ENCODE data around the gene TRIM46.
A peak's percentile ranks its signal among the peaks of the same experiment; 100 is the strongest.
"Not testable (repeated sequence)": the region's sequence is repeated elsewhere in the genome, so short reads cannot be mapped to it uniquely, and the experiment has no call there.

The TRIM46 gene

DNA sequence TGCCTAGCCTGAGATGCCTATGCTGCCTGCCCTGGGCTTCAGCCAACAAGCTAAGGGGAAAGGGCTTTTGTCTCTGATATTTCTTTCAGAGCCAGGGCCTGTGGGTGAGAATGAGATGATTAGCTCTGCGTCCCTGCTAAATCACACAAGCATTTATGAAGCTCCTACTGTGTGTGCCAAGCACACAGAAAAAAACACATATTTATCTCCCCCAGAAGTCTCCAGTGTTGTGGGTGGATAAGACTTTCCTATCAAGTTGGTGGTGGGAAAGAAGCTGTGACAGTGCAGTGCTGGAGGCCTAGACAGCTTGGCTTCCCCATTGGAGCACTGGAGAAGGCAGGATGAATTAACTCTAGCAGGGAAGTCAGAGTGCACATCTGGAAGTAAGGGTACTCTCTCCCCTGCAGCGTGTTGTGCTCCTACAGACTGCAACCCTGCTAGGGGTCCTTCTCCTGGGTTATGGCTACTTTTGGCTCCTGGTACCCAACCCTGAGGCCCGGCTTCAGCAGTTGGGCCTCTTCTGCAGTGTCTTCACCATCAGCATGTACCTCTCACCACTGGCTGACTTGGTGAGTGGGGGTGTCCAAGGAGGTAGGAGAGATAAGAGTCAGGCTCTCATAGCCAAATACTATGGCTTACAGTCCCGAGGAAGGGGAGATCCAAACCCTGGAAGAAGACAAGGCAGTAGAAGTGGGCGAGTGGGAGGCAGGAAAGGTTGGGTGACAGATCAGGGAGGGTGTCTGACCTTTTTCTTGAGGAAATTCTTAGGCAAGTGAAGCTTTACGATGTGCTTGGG, 36.3 kb upstream of the TRIM46 start:
- no peak for DNase-seq (ENCODE audit: low read depth)

DNA sequence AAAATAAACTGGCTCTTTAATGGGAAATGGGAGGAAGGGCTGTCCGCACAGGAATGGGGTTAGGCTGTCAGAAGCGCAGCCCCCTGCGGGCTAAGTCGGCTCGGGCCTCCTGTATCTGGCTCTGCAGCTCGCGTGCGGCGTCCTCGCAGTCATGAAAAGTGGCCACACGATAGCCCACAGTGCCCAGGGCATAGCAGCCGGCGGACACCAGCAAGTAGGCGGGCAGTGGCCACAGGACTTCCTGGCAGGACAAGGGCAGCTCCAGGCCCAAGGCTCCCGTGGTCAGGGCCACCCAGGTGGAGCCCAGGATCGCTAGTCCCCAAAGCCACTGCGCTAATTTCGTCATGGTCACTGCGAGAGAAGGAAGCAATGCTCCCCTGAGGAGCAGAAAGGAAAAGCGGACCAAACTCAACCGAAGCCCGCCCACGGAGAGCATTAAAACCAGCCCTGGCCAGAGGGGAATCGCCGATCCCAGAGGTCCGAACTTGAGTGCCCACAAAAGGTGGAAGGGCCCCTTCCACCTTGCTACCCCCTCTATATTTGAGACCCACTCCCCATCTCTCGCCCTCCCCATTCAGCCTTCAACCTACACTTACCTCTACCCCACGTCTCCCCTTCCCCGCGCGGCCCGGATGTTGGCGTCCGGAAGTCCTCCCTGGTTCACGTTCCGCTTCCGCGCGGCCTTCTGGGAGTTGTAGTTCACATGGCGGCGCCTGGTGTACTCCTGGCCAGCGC, 33.6 kb upstream of the TRIM46 start, which contains the start of gene DPM3:
TSS of gene DPM3 (minus strand) at position 637 of the 735 bp plus-strand sequence. CDS start at position 346, 291 bp downstream.
- DNase-seq (ENCODE audit: low read depth), result peak; percentile 72

DNA sequence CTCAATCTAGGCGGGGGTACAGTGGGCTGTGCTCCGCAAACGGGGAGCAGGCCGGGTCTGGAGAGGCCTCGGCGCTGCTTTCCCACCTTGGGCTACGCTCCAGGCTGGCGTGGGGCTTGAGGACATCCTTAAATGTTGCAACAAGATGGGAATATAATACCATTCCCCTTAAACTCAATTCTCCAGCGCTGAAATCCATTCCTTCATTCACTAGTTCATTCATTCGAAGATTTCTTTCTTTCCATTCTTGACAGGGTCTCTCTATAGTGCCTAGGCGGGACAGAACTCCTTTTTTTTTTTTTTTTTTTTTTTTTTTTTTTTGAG, 33.1 kb upstream of the TRIM46 start:
- no peak for DNase-seq (ENCODE audit: low read depth)

DNA sequence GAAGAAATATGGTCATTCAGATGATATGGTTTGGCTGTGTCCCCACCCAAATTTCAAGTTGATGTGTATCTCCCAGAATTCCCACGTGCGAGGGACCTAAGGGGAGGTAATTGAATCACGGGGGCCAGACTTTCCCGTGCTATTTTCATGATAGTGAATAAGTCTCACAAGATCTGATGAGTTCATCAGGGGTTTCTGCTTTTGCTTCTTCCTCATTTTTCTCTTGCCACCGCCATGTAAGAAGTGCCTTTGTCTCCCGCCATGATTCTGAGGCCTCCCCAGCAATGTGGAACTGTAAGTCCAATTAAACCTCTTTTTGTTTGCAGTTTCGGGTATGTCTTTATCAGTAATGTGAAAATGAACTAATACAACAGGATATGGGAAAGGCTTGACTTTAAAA, 31.9 kb upstream of the TRIM46 start:
- no peak for DNase-seq (ENCODE audit: low read depth)

- no peak for DNase-seq (ENCODE audit: low read depth)
Measured at GRCh38 chr1:155145491-155145890, 28.2 kb upstream of the TRIM46 start.

GRCh38 chr1:155155996-155156643, 17.5 kb upstream of the TRIM46 start:
- not testable (repeated sequence) for DNase-seq (ENCODE audit: low read depth)

- no peak for DNase-seq (ENCODE audit: low read depth)
Measured at GRCh38 chr1:155158991-155159390, 14.7 kb upstream of the TRIM46 start.

- DNase-seq (ENCODE audit: low read depth), result no peak
Measured at GRCh38 chr1:155160128-155160527, 13.5 kb upstream of the TRIM46 start.

GRCh38 chr1:155162631-155163030, 11.0 kb upstream of the TRIM46 start:
- DNase-seq (ENCODE audit: low read depth), result not testable (repeated sequence)

- not testable (repeated sequence) for DNase-seq (ENCODE audit: low read depth)
Measured at GRCh38 chr1:155163785-155164184, 9.9 kb upstream of the TRIM46 start.

DNA sequence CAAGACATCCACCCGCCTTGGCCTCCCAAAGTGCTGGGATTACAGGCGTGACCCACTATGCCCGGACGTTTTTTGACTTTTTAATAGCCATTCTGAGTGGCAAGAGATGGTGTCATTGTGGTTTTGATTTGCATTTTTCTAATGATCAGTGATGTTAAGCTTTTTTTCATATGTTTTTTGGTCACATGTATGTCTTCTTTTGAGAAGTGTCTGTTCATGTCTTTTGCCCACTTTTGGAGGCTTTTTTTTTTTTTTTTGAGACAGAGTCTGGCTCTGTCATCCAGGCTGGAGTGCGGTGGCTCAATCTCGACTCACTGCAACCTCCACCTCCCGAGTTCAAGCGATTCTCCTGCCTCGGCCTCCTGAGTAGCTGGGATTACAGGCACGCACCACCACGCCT, 9.0 kb upstream of the TRIM46 start:
- not testable (repeated sequence) for DNase-seq (ENCODE audit: low read depth)

DNA sequence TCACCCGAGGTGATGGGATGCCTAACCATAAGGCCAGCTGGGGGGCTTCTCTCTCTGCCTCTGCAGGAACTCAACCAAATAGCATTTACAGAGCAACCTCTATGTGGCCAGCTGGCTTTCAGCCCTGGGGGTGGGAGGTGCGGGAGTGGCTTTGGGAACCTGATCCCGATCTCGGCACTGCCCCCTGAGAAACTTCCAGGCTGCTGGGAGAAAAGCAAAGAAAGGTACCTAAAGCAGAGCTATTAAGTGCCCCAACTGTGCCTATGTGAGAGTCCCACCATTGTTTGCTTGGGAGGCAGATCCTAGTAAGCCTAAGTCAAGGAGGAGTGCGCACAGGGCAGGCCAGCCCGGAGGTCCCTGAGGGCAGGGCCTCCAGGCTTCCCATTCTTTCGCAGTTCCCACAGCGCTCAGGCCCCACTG, 7.6 kb upstream of the TRIM46 start:
- no peak for DNase-seq (ENCODE audit: low read depth)

- no peak for DNase-seq (ENCODE audit: low read depth)
Measured at GRCh38 chr1:155166471-155167165, 7.0 kb upstream of the TRIM46 start.

DNA sequence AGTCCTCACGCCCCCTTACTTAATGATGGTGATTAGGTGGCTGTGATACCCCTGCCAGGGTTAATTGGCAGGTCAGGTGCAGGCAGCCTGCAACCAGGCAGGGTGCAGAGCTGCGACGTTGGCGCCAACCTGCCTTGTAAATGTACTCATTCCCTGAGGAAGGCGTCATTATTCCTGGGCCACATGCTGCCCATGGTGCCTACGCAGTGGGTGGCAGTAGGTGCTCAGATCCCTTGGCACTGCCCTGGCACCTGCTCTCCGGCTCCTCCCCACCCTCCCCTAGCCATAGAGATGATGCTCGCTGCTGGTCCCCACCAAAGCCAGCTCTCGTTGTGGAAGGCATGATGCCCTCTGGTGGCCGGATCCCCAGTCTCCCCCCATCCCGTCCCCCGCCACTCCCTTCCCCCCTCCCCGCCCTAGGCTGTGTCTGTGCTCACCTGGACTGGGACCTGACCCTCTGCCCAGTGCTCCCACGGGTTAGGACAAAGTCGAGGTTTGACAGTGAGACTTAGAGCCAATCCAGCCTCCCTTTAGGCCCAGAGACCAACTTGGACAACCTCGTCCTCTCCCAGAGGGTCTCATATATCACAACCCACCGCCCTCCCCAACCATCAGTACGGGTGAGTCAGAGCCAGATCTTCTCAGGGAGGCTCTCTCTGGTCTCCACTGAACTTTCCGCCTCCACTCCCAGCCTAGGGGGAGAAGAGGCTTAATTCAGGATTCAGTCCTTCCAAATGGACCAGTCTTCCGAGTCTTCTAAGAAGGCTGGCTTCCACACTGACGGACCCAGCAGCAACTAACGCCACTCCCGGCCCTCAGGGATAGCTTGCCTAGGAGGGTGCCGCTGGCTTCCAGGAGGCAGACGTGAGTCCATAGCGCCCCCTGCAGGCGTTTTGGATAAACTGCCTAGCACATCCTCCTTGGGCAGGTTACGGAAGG, 6.2 kb upstream of the TRIM46 start:
- peak; percentile 63 for DNase-seq (ENCODE audit: low read depth)

DNA sequence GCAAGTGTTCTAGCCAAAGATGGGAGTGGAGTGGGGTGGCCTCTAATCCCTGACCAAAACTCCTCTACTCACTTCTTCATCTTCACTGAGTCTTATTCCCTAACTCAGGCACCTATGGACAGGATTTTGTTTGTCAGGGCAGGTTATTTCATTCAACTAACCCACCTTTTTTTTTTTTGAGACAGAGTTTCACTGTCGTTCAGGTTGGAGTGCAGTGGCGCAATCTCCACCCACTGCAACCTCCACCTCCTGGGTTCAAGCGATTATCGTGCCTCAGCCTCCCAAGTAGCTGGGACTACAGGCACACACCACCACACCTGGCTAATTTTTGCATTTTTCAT, 5.6 kb upstream of the TRIM46 start:
- not testable (repeated sequence) for DNase-seq (ENCODE audit: low read depth)

- no peak for DNase-seq (ENCODE audit: low read depth)
Measured at GRCh38 chr1:155168456-155169210, 5.0 kb upstream of the TRIM46 start.

- no peak for DNase-seq (ENCODE audit: low read depth)
Measured at GRCh38 chr1:155169541-155169940, 4.1 kb upstream of the TRIM46 start.

DNA sequence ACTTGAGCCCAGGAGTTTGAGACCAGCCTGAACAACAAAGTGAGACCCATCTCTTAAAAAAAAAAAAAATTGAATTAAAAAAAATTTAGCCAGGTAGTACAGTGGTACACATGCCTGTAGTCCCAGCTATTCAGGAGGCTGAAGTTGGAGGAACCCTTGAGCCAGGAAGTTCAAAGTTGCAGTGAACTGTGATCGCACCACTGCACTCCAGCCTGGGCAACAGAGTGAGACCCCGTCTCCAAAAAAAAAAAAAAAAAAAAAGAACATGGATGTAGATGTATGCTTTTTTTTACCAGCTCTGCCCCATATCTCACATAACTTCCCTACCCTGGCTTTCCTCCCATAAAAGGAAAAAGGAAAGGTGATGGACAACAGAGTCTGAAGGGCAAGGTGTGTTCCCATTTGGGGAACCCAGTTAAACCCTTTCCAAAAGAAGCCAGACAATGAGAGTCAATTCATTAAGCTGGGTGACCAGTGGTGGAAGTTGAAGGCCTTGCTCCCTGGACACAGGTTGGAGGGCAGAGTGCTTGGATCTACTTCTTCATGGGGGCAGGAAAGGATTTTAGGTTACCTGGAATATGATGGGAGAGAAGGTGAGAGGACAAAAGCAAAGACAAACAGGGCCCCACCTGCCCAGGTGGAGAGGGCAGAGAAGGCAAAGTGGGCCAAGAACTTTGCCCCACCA, 3.4 kb upstream of the TRIM46 start:
- DNase-seq (ENCODE audit: low read depth), result no peak

DNA sequence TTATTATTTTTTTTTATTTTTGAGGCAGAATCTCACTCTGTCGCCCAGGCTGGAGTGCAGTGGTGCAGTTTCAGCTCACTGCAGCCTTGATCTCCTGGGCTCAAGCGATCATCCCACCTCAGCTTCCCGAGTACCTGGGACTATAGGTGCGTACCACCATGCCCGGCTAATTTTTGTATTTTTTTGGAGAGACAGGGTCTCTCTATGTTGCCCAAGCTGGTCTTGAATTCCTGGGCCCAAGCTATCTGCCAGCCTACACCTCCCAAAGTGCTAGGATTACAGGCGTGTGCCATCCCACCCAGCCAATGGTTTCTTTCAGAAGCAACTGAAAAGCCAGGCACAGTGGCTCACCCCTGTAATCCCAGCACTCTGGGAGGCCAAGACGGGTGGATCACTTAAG, 2.8 kb upstream of the TRIM46 start:
- DNase-seq (ENCODE audit: low read depth), result no peak

Measured in amniotic epithelial cell (primary cell).